Stimulated activated CD4-positive, alpha-beta T cell treated with anti-CD3 and anti-CD28 coated beads, TNF-alpha, amount 100 ng/mL, for 4 hours (primary cell): ENCODE results near the gene PTPN14.
"Not testable (repeated sequence)": the region's sequence is repeated elsewhere in the genome, so short reads cannot be mapped to it uniquely, and the experiment has no call there.

Experiments used
- DNase-seq, 3 experiments: peaks; one replicate each; pipeline ENCODE4 v3.0.0-alpha.2; 2020; ENCODE audit warnings: low read depth in 3 of 3

Gene PTPN14

GRCh38 chr1:214400131-214400530 is 151.3 kb downstream of the PTPN14 start:
- DNase-seq: no peak

GRCh38 chr1:214398490-214398889 is 152.9 kb downstream of the PTPN14 start:
- no peak for DNase-seq

DNA sequence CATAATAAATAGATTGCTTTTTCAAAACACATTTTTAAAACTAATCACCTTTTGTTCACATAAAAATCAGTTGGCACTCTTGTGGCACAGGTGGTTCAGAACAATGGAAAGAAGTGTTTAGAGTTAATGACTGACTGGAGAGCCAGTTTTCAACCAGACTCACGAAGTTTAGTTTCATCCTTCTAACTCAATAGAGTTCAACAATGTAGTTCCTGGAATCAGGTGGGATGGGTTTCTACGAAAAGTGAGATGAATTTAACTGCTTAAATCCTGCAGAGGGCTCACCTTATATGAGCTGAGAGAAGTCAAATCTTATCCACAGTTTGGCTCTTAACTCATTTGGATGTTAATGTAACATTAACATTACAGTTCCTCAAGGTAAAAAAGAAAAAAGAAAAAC is 153.9 kb downstream of the PTPN14 start:
- DNase-seq: no peak

GRCh38 chr1:214396330-214396729 is 155.1 kb downstream of the PTPN14 start:
- DNase-seq: no peak

GRCh38 chr1:214394569-214394968 is 156.8 kb downstream of the PTPN14 start:
- not testable (repeated sequence) for DNase-seq

DNA sequence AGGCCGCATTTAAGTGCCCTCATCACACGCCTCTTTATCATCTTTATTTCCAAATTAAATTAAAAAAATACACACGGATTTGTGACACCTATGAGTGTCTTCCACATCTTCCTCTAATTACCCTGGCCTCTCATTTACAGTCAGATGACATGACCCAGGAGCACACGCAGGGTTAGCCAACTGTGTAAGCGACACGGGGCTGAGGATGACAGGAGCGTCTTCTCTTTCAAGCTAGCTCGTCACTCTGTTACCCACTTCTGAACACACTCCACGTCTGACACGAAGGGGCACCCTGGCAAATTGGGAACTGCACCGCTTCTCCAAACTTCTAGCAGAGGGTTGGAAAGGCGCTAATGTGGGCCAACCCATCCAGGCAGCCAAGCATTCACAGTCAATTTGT is 158.3 kb downstream of the PTPN14 start:
- DNase-seq: no peak

- DNase-seq: no peak
Observed at GRCh38 chr1:214391873-214392645, 159.3 kb downstream of the PTPN14 start.

DNA sequence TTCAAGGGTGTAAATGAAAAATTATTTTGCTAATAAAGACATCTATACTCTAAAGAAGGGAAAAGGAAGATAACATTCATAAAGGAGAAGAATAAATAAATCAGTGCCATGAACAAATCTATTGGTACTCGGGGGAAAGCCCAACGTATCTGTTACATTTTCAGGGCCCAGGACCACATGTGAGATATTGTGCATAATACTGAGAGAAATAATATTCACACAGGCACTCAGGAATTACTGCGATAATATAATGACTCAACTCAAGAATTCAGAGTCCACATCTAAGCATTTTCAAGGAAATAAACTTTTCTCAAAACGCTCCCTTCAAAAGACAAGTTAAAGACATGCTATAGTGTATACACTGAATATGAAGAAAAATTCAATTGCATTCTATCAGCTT is 161.7 kb downstream of the PTPN14 start:
- DNase-seq: no peak

DNA sequence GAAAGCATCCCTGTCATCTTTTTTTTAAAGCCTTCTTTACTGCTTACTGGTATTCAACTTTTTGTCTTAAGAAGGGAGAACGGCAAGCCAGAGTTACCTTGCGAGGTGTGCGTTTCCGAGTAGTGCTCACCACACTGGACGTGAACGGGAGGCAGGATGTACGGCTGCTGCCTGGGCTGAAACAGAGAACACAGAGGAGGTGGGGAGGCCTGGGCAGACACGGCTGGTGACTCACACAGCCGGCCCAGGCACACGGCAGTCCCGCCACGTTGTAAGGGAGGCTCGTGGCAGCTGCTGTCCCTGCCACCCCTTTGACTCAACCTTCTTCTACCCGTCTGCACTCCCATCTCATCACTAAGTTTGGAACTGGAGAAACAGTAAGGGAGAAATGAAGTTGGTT is 164.7 kb downstream of the PTPN14 start:
- DNase-seq: no peak

DNA sequence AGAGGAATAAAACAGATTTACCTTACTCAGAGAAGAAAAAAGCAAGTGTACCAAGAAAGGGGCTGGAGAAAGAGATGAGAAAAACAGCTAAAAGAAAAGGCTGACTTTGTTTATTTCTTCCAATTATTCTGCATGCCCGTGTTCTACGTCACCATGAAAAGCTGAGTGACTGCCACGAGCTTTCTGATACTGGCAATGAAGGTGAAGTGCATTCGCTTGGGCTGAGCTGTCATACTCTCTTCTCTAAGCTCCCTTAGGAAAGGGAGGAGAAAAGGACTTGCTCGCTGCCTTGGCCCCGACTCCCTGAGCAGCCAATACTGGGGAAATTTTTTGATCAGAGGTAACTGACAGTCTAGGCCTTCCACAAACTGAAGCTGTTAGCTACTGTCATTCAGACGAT is 165.1 kb downstream of the PTPN14 start:
- no peak for DNase-seq

DNA sequence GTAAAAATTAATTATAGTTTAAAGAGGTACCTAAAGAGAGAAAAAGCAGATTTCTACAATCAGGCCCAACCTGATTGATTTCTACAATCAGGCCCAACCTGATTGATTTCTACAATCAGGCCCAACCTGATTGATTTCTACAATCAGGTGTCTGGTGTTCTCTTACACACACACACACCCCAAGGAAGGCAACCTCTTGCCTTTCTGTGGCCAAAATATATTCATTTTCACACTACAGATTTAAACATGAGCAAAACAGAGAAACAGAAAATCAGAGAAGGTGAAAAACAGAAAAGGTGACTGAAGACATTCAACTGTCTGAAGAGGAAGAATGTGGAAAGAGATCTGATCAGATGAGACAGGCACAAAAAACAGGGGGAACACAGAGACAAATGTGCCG is 166.0 kb downstream of the PTPN14 start:
- no peak for DNase-seq

DNA sequence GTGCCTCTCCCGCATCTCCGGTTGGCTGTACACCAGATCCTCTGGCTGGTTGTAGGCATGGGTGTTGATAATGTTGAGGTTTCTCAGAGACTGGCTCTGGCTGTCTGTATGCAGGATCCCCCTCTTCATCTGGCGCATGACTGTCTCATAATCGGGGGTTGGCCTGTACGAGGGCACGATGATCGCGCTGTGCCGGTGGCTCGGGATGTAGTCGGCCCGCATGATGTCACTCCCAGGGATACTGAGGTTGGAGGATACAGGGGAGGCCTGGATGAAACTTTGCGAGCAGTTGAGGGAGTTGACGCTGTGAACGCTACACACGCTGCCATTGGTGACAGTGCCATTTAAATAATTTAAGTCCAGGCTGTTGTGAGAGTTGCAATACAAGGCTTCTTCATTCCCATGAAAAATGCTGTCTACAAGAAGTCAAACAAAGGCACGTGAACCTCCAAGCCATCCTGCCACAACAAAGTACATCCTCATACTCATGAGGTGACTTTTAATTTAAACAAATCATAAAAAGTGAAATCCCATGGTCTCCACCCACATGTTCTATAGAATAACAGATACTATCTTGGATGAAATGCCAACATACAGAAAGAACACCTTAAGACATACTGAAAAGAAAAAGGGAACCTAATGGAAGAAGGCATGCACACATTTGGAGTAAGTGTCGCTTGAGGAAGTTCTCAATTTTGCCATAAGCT is 166.9 kb downstream of the PTPN14 start:
- no peak for DNase-seq

DNA sequence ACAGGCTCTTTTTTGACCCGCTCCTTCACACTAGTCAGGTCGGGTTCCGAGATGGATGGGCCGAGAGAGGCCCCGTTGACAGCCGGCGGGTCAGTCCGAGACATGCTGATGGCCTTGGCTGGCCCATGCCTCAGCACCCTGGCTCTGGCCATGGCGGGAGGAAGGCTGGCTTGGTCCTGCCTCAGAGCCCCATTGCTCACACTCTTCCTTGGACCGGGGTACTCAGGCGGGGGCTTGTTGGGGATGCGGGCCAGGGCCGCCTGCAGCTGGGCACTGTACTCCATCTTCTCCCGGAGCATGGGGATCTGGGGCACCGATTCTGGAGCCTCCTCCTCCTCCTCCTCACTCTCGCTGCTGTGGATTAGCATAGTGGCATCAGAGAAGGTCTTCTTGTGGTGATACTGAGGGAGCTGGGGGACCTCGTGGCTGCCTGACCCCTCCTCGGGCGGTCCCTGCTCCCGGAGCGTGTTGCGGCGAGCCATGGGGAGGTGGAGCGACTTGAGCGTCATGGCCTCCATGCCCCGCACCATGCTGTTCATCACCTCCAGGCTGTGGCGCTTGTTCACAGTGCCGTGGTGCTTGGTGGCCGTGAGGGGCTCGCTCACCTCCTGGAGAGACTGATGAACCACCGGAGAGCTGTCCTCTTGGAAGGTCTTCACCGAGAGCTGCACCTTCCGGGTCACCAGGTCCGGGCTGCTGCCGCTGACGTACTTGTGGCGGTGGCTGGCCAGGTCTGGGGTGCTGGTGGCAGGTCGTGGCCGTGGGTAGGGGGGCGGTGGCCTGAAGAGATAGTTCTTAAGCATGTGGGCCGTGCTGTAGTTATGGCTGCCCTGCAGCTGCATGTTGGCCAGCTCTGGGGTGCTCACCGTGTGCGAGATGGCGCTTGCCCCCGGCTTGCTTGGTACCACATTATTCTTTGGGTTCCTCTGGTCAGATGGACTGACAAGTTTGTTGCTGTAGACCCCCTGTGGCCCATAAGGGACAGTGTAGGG is 167.7 kb downstream of the PTPN14 start:
- DNase-seq: no peak

GRCh38 chr1:214380986-214381695 is 170.3 kb downstream of the PTPN14 start:
- DNase-seq: no peak

DNA sequence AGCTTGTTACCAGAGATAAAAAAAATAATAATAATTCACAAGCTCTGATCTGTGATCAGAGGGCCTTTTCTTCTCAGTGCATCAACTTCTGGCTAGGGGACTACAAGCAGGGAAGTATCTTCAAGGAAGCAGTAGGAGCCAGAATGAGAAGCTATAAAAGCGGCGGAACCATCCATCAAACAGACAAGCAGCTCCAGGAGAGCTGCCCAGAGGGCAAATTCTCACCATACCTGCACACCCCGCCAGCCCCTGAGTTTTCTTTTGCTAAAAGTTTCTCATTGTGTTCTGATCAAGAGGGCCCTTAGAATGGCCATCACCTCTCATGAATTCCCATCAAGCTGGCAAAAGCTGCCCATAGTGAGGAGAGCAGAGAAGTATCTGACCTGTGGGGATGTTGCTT is 171.0 kb downstream of the PTPN14 start:
- DNase-seq: no peak

GRCh38 chr1:214379236-214379970 is 172.0 kb downstream of the PTPN14 start:
- no peak for DNase-seq

DNA sequence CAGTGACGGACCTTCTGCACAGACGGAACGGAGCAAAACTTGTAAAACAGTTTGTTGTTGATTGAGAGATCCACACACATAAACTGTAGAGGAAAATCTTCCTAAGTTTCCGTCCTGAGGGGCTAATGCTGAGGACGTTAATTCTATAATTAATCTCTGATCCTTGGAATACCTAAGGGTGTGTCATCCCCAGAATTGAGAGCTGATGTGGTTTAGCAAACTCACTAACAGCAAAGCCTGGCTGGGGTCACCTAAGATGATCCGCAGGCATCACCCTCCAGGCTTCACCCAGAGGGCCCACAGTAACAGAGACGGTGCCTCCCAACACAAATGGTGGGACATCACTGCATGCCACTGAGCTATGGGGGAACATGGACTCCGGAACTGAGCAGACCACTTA is 172.9 kb downstream of the PTPN14 start:
- DNase-seq: no peak

DNA sequence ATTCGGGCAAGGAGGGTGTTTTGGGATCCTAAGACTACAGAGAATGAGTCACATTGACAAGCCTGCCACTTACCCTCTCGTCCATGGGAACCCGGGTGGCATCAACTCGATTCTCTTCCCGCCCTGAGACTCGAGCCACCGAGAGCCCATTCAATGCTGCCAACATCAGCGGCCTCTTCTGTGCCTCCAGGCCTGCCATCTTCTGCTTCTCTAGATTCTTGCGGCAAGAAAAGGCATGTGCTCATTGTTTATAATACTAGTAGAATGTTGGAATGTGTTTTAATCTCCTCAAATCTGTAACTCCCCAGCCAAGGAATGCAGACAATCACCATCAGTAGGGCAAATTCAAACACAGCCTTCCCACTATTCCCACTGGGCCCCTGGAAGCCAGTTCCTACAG is 173.5 kb downstream of the PTPN14 start:
- DNase-seq: no peak

- no peak for DNase-seq
Observed at GRCh38 chr1:214377485-214377884, 173.9 kb downstream of the PTPN14 start.

GRCh38 chr1:214372092-214372491 is 179.3 kb downstream of the PTPN14 start:
- no peak for DNase-seq

- DNase-seq: no peak
Observed at GRCh38 chr1:214370615-214371014, 180.8 kb downstream of the PTPN14 start.
